Astrocyte (in vitro differentiated cells and primary cell): Measurements from ENCODE around the gene LRP1B.

Source experiments
- CTCF ChIP-seq: IDR thresholded peaks from 2 replicates; pipeline ENCODE4 v1.5.1; 2011; ENCODE audit warnings: low read depth, mild to moderate bottlenecking, inconsistent platforms, low read length, moderate library complexity; ENCODE audit not compliant: insufficient read depth
- EZH2 ChIP-seq: IDR thresholded peaks from 2 replicates; pipeline ENCODE4 v1.6.1; 2012; ENCODE audit warnings: mild to moderate bottlenecking, low read length, inconsistent platforms; ENCODE audit not compliant: insufficient read depth

GRCh38 chr2:140918426-140918825, 1212.4 kb downstream of the LRP1B start:
- no peak for TF ChIP-seq CTCF
- TF ChIP-seq EZH2 = no peak
